ENCODE data around the gene SH3D19.
A peak's percentile ranks its signal among the peaks of the same experiment; 100 is the strongest.

The SH3D19 gene

DNA sequence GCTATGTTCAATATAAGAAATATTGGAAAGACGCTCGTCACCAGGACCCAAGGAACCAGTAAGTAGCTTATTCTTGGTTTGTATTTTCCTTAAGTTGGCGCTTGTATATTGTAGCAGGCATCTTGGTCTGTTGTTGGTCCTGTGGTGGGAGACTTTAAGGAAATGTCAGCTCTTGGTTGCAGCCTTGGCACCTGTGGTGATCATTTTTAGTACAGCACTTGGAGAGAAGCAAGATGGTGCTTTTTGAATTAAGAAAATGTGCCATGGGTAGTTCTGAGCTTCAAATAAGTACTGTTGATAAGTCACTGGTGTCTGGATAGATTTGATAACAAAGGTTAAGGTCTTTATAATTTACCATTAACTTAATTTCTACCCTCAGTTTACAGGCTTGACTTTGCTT lies 224.9 kb downstream of the SH3D19 start:
- peak overlapping the region; percentile 95 for H3K27ac ChIP-seq (ENCODE audit: low read length)
- no peak for ATAC-seq (ENCODE audit: insufficient read depth, low read depth)
- H3K9me3 ChIP-seq (ENCODE audit: insufficient read depth, low read length, severe bottlenecking): no peaks in the 10 kb centered on the region
- H4K20me1 ChIP-seq (ENCODE audit: insufficient read depth, low read length): peaks cover 39% of the 10 kb centered on the region
- DNase-seq: no peak
- TF ChIP-seq, protein P1, sequence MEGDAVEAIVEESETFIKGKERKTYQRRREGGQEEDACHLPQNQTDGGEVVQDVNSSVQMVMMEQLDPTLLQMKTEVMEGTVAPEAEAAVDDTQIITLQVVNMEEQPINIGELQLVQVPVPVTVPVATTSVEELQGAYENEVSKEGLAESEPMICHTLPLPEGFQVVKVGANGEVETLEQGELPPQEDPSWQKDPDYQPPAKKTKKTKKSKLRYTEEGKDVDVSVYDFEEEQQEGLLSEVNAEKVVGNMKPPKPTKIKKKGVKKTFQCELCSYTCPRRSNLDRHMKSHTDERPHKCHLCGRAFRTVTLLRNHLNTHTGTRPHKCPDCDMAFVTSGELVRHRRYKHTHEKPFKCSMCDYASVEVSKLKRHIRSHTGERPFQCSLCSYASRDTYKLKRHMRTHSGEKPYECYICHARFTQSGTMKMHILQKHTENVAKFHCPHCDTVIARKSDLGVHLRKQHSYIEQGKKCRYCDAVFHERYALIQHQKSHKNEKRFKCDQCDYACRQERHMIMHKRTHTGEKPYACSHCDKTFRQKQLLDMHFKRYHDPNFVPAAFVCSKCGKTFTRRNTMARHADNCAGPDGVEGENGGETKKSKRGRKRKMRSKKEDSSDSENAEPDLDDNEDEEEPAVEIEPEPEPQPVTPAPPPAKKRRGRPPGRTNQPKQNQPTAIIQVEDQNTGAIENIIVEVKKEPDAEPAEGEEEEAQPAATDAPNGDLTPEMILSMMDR (IDR thresholded peaks at IDR 0.05; ENCODE audit: borderline replicate concordance, extremely low read depth, low read length, poor library complexity, severe bottlenecking): no peak
- TF ChIP-seq EZH2 (IDR thresholded peaks at IDR 0.05; ENCODE audit: borderline replicate concordance, low read depth, low read length, severe bottlenecking): no peak
- H3K36me3 ChIP-seq (ENCODE audit: insufficient read depth, low read length): peaks cover 59% of the 10 kb centered on the region
- peak overlapping the region; percentile 73 for H3K4me2 ChIP-seq (ENCODE audit: insufficient read depth, low read length)
- H3K9ac ChIP-seq (ENCODE audit: low read depth, low read length): peak overlapping the region; percentile 97
- H3K4me3 ChIP-seq (ENCODE audit: low read depth in 1 of 2, low read length in 2 of 2): peak overlapping the region; percentile 94 to 96
- peaks cover 44% of the 10 kb centered on the region for H3K79me2 ChIP-seq (ENCODE audit: insufficient read depth, low read length)
- peaks cover 25% of the 10 kb centered on the region for H3K4me1 ChIP-seq (ENCODE audit: insufficient read depth, low read length)
- H2AFZ ChIP-seq (ENCODE audit: low read depth, low read length): no peak overlapping the region
- no peaks in the 10 kb centered on the region for H3K27me3 ChIP-seq (ENCODE audit: insufficient read depth, low read length, poor library complexity)

DNA sequence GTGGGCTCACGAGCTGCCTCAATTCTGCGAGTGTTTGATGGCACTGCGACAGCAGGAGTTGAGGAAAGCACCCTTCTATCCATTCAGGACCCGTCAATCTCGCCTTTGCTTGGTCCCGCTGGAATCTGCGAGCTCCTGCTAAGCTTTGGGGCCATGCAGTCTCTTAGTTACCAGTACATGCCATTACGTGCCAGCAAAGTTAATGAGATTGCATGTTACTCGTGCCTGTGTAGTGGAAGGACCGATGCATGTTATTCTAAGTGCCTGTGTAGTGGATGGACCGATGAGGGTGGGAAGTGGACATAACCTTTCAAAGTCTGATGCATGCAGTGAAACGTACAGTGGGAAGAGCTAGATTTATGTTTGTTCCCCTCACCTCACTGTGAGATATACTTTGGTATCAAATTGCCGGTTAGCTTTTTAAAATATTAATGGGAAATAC lies 225.4 kb downstream of the SH3D19 start:
- Histone ChIP-seq H3K27me3 (ENCODE audit: insufficient read depth, low read length, poor library complexity) (no peaks in the 10 kb centered on the region), H3K4me3 (ENCODE audit: low read depth in 1 of 2, low read length in 2 of 2) (peak overlapping the region; percentile 94 to 96), H3K9ac (ENCODE audit: low read depth, low read length) (peak overlapping the region; percentile 97), H3K79me2 (ENCODE audit: insufficient read depth, low read length) (peaks cover 44% of the 10 kb centered on the region), H2AFZ (ENCODE audit: low read depth, low read length) (peak overlapping the region; percentile 77), H3K4me2 (ENCODE audit: insufficient read depth, low read length) (peak overlapping the region; percentile 73), H3K36me3 (ENCODE audit: insufficient read depth, low read length) (peaks cover 54% of the 10 kb centered on the region), H3K27ac (ENCODE audit: low read length) (peak overlapping the region; percentile 95), H4K20me1 (ENCODE audit: insufficient read depth, low read length) (peaks cover 39% of the 10 kb centered on the region), H3K9me3 (ENCODE audit: insufficient read depth, low read length, severe bottlenecking) (no peaks in the 10 kb centered on the region), H3K4me1 (ENCODE audit: insufficient read depth, low read length) (peaks cover 25% of the 10 kb centered on the region)
- DNase-seq: no peak
- ATAC-seq (ENCODE audit: insufficient read depth, low read depth): peak; percentile 1; the same call in 1 of the 3 replicates
- TF ChIP-seq, protein P1 (IDR thresholded peaks at IDR 0.05; ENCODE audit: borderline replicate concordance, extremely low read depth, low read length, poor library complexity, severe bottlenecking): no peak
- TF ChIP-seq EZH2 (IDR thresholded peaks at IDR 0.05; ENCODE audit: borderline replicate concordance, low read depth, low read length, severe bottlenecking): no peak

GRCh38 chr4:151099229-151099975 lies 226.0 kb downstream of the SH3D19 start, which contains the start of gene RPS3A:
RPS3A (plus strand) TSS chr4:151099628; CDS start chr4:151099653, 25 bp downstream.
- Histone ChIP-seq H3K4me2 (ENCODE audit: insufficient read depth, low read length) (peak within 1 kb of the TSS; percentile 73), H3K4me3 (ENCODE audit: low read depth in 1 of 2, low read length in 2 of 2) (peak within 1 kb of the TSS; percentile 94 to 96), H2AFZ (ENCODE audit: low read depth, low read length) (peak within 1 kb of the TSS; percentile 80), H3K9ac (ENCODE audit: low read depth, low read length) (peak within 1 kb of the TSS; percentile 97), H4K20me1 (ENCODE audit: insufficient read depth, low read length) (peaks cover 39% of the 10 kb centered on the region), H3K79me2 (ENCODE audit: insufficient read depth, low read length) (peaks cover 44% of the 10 kb centered on the region), H3K4me1 (ENCODE audit: insufficient read depth, low read length) (peaks cover 25% of the 10 kb centered on the region), H3K9me3 (ENCODE audit: insufficient read depth, low read length, severe bottlenecking) (no peaks in the 10 kb centered on the region), H3K36me3 (ENCODE audit: insufficient read depth, low read length) (peaks cover 48% of the 10 kb centered on the region), H3K27ac (ENCODE audit: low read length) (peak within 1 kb of the TSS; percentile 95), H3K27me3 (ENCODE audit: insufficient read depth, low read length, poor library complexity) (no peaks in the 10 kb centered on the region)
- TF ChIP-seq, protein P1 (IDR thresholded peaks at IDR 0.05; ENCODE audit: borderline replicate concordance, extremely low read depth, low read length, poor library complexity, severe bottlenecking): peak; percentile 98
- no peak for TF ChIP-seq EZH2 (IDR thresholded peaks at IDR 0.05; ENCODE audit: borderline replicate concordance, low read depth, low read length, severe bottlenecking)
- peak; percentile 93 for ATAC-seq (ENCODE audit: insufficient read depth, low read depth)
- DNase-seq: peak; percentile 97
